Effector CD4-positive, alpha-beta T cell (primary cell): ENCODE data around the gene HCFC1R1.
A peak's percentile ranks its signal among the peaks of the same experiment; 100 is the strongest.
"Not testable (repeated sequence)": the region's sequence is repeated elsewhere in the genome, so short reads cannot be mapped to it uniquely, and the experiment has no call there.

Source experiments
- DNase-seq: peaks from one replicate; pipeline ENCODE4 v3.0.0-alpha.2; 2020
- total RNA-seq: gene quantifications from one replicate; lab custom pipeline; 2026; lab: John Stamatoyannopoulos, UW

HCFC1R1 gene, protein sequence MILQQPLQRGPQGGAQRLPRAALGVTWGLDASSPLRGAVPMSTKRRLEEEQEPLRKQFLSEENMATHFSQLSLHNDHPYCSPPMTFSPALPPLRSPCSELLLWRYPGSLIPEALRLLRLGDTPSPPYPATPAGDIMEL
- 7.9 reads per million, percentile 27 among the genes with 10 or more reads in this experiment for total RNA-seq

GRCh38 chr16:3023669-3024478 lies at the start of gene HCFC1R1, which contains the start of gene THOC6:
Gene HCFC1R1 (minus strand): TSS chr16:3023942. CDS start chr16:3023941, 1 bp downstream.
Gene THOC6 (plus strand): TSS chr16:3024035. CDS start chr16:3024327, 292 bp downstream.
- DNase-seq = peak; percentile 94

DNA sequence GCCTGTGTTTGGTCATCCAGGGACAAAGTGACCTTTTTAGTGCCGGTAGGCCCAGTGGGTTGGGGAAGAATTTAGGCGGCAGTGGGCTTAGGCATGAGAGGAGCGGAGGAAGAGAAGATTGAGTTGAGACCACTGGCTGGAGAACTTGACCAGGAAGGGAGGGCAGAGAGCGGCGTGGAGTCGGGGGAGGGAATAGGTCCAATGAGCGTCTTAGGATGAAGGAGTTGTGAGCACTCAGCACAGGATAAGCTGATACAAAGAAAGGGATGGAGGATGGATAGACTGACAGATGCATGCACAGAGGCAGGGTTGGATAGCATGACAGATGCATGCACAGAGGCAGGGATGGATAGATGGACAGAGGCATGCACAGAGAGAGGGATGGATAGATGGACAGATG lies 49.7 kb upstream of the HCFC1R1 start:
- DNase-seq = no peak

DNA sequence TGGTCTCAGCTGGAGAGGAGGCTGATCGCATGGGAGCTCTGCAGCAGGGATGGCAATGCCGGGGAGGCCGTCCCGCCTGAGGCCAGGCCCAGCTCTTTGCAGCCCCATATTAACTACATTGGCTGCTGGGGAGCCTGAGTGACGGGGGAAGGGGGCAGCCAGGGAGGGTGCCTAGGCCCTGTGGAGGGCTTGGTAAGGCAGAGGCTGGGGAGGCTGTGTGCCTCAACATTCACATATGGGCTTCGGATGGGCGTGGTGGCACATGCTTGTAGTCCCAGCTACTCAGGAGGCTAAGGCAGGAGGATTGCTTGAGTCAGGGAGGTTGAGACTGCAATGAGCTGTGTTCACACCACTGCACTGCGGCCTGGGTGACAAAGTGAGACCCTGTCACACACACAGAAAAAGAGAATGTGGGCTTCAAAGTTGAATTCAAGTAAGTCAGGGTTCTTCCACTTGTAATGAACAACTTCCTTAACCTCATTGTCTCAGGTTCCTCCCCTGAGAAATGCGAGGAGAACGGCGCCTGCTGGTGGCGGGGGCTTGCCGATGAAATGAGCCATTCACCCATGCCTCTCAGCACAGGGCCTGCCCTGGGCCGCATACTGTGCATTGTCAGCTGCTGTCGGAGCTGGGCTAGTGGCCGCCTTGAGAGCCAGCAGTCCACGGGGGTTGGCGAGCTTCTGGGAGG lies 49.0 kb upstream of the HCFC1R1 start:
- not testable (repeated sequence) for DNase-seq

DNA sequence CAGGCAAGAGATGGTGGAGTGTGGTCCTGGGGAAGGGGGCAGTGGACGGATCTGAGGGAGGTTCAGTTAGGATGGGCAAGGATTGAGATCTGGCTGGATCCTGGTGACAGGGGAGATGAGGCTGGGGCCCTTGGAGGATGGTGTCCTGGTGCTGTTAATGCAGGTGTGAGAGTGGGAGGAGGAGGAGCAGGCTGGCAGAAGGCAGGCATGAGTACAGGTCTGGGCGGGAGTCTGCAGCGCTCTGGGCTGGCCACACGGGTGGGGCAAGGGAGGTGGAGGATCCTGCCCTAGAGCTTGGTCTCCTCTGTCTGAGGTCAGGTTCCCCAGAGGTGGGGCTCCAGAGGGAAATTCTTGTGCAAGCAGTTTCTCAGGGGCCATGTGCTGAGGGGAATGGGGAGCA lies 48.4 kb upstream of the HCFC1R1 start:
- DNase-seq = not testable (repeated sequence)

DNA sequence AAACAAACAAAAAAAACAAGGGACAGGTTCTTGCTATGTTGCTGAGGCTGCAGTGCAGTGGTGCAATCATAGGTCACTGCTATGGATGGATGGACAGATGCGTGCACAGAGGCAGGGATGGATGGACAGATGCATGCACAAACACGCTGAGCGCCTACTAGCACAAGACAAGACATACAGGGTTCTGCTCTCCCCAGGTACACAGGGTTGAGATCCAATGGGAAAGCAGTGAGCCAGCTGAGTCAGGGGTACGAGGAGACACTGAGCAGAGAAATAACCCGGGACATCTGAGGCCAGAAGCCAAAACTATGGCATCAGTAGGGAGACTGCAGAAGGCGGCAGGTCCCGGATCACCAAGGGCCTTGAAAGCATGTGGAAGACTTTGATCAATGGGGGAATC lies 47.9 kb upstream of the HCFC1R1 start:
- DNase-seq = no peak

- no peak for DNase-seq
Measured at GRCh38 chr16:3070608-3071111, 46.9 kb upstream of the HCFC1R1 start.

DNA sequence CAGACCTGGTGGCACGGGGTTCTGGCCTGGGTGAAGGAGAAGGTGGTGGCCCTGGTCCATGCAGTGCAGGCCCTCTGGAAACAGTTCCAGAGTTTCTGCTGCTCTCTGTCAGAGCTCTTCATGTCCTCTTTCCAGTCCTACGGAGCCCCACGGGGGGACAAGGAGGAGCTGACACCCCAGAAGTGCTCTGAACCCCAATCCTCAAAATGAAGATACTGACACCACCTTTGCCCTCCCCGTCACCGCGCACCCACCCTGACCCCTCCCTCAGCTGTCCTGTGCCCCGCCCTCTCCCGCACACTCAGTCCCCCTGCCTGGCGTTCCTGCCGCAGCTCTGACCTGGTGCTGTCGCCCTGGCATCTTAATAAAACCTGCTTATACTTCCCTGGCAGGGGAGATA lies 45.4 kb upstream of the HCFC1R1 start:
- DNase-seq = not testable (repeated sequence)

GRCh38 chr16:3068487-3068886 lies 44.7 kb upstream of the HCFC1R1 start:
- no peak for DNase-seq

DNA sequence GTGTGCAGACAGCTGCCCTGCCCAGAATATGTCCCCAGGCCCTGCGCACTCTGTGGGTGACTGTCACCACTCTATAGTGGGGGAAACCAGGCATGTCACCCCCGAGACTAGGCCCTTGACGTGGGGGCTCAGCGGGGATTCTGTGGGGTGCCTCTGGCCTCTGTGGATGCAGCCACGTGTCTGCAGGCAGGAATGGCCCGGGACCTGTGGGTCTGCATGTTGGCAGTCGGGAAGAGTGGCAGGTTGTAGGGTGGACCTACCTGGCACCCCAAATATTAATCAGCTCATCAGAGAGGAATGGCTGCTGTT lies 42.7 kb upstream of the HCFC1R1 start:
- no peak for DNase-seq

DNA sequence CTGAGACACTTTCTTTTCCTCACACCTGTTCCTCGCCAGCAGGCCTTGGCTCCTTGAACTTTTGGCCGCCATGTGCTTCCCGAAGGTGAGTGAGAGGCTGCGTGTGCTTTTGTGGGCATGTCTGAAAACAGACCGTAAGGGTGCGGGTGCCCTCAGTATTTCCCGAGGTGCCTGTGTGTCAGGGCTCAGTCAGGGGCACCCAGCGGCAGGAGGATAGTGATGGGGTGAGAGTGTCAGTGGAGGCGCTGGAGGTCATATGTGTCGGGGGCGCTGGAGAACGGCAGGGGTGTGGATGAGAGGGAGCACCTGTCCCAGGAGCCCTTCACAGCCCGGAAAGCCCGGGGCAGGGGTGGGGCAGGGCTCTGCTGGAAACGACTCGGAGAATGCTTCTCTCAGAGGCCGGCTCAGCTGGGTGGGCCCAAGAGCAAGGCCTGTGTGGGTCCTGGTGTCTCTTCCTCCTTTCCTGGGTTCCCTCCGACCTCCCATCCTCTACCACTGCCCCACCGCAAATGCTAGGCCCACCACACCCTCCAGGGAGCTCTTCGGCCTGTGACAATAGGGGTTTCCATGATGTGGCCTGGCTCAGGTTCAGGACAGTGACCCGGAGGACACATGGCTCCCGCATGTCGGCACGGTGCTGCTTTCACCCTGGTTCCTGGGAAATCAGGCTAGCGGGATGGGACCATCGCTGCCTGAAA lies 42.1 kb upstream of the HCFC1R1 start:
- DNase-seq = no peak

GRCh38 chr16:3065069-3065741 lies 41.5 kb upstream of the HCFC1R1 start, which contains the start of gene IL32:
Gene IL32 (plus strand): TSS chr16:3065640. CDS start chr16:3065812, 172 bp downstream.
- peak; percentile 52 for DNase-seq

GRCh38 chr16:3063625-3064386 lies 40.1 kb upstream of the HCFC1R1 start:
- DNase-seq = no peak

GRCh38 chr16:3062553-3062952 lies 38.8 kb upstream of the HCFC1R1 start:
- DNase-seq = no peak

DNA sequence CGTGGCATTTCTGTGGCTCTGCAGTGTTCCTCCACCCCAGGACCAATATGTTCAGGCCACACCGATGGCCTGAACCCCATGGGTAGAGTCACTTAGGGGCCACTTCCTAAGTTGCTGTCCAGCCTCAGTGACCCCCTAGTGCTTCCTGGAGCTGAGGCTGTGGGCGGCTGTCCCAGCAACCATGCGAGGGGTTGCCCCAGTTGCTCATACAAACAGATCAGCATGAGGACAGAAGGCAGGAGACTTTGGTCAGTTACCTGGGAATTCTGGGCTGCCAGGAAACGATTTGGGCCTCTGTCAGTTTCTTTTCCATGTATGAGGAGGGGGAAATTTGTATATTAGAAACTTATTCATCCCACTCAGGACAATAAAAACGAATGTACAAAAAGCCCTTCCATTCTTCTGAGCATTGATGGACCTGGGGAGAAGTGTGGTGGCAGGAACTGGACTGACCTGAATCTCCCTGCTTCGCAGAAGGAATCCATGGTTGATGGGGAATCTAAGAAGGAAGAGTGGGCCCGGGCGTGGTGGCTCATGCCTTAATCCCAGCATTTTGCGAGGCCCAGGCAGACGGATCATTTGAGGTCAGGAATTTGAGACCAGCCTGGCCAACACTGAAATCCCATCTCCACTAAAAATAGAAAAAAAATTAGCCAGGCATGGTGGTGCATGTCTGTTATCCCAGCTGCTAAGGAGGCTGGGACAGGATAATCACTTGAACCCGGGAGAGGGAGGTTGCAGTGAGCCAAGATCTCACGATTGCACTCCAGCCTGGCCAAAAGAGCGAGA lies 36.8 kb upstream of the HCFC1R1 start:
- no peak for DNase-seq

- DNase-seq = no peak
Measured at GRCh38 chr16:3059723-3060242, 36.0 kb upstream of the HCFC1R1 start.

DNA sequence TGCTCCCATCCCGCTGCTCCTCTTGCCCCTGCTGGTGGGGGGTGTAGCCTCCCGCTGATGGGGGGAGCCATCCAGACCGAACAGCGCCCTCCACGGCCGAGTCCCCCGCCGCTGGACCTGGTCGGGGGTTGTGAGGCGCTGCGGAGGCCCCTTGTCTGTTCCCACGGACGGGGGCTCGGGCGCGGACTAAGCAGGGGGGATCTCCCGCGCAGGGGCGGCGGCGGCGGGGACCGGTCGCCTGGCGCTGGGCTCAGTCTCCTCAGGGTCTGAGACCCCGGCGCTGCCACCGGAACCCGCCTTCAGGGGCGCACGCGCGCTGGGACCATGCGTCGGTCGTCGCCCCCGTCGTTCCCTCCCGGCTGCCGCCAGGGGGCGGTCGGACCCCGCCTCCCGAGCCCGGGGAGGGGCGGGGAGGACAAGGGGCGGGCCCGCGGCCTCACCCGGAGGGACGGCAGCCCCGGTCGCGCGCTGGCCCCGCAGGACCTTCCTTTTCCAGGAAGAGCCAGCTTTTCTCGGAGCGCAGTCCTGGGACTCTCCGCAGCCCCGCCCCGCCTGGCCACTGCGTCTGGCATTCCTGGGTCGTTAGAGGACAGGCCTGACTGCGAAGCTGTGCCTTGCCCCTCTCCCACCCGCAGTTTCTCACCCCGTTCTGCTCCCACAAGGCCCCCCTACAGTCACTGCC lies 35.4 kb upstream of the HCFC1R1 start:
- DNase-seq = peak; percentile 80

- DNase-seq = peak; percentile 39
Measured at GRCh38 chr16:3058139-3059030, 34.6 kb upstream of the HCFC1R1 start.
